ENCODE data around the gene TMEM43. TPM values are rescaled to one million over a fixed set of nuclear protein-coding genes. Genes with fewer than 3 reads are reported as not detected.
"Not testable (repeated sequence)": the region's sequence is repeated elsewhere in the genome, so short reads cannot be mapped to it uniquely, and the experiment has no call there.

The TMEM43 gene
- total RNA-seq: 42.7 and 42.9 TPM in 2 replicates
- long read RNA-seq, transcript TMEM43-201 (12 exons, 3,341 nt): major isoform, 151 of 182 reads
- long read RNA-seq, partial matches to known transcripts: 12 of 182 reads
- long read RNA-seq, other reads (novel, unspliced or antisense): 19 of 182 reads

- H3K4me3 Mint-ChIP-seq: peak within 1 kb of the TSS; percentile 99
- DNase-seq (ENCODE audit: low read depth, low spot score): peak; percentile 94
- peaks cover 37% of the 10 kb centered on the region for H3K4me1 Mint-ChIP-seq
- no peak for TF ChIP-seq CTCF (conservative IDR thresholded peaks at IDR 0.05)
- no peaks in the 10 kb centered on the region for H3K27me3 Mint-ChIP-seq (ENCODE audit: low read depth)
- H3K9me3 Mint-ChIP-seq: no peaks in the 10 kb centered on the region
- H3K36me3 Mint-ChIP-seq (ENCODE audit: low read depth): peaks cover 15% of the 10 kb centered on the region
- H3K27ac Mint-ChIP-seq (ENCODE audit: unreplicated experiment): peak within 1 kb of the TSS; percentile 99
Observed at GRCh38 chr3:14124615-14125192, at the start of gene TMEM43, which contains the start of gene CHCHD4. Gene TMEM43 (plus strand): TSS chr3:14125052. CDS start chr3:14125194, 142 bp downstream. Gene CHCHD4 (minus strand): TSS chr3:14124870. CDS start chr3:14124676, 194 bp downstream.

- H3K27ac Mint-ChIP-seq (ENCODE audit: unreplicated experiment); H3K9me3 Mint-ChIP-seq: not testable (repeated sequence)
Observed at GRCh38 chr3:14075233-14075632, 49.6 kb upstream of the TMEM43 start.

GRCh38 chr3:14077310-14077709, 47.5 kb upstream of the TMEM43 start:
- no peak for DNase-seq (ENCODE audit: low read depth, low spot score)
- no peak overlapping the region for H3K4me3 Mint-ChIP-seq
- no peaks in the 10 kb centered on the region for H3K36me3 Mint-ChIP-seq (ENCODE audit: low read depth)
- H3K4me1 Mint-ChIP-seq: no peaks in the 10 kb centered on the region
- H3K9me3 Mint-ChIP-seq: peaks cover 5% of the 10 kb centered on the region
- no peak overlapping the region for H3K27ac Mint-ChIP-seq (ENCODE audit: unreplicated experiment)
- TF ChIP-seq CTCF (conservative IDR thresholded peaks at IDR 0.05): no peak
- H3K27me3 Mint-ChIP-seq (ENCODE audit: low read depth): peaks cover 8% of the 10 kb centered on the region

More at GRCh38 chr3:14075233-14075632, 49.6 kb upstream of the TMEM43 start:
- not testable (repeated sequence) for H3K4me1 Mint-ChIP-seq; H3K36me3 Mint-ChIP-seq (ENCODE audit: low read depth); DNase-seq (ENCODE audit: low read depth, low spot score); H3K4me3 Mint-ChIP-seq
- peaks cover 12% of the 10 kb centered on the region for H3K27me3 Mint-ChIP-seq (ENCODE audit: low read depth)

- TF ChIP-seq CTCF (conservative IDR thresholded peaks at IDR 0.05): no peak
- no peak for DNase-seq (ENCODE audit: low read depth, low spot score)
- Mint-ChIP-seq H3K4me3 (no peak overlapping the region), H3K27ac (ENCODE audit: unreplicated experiment) (no peak overlapping the region), H3K36me3 (ENCODE audit: low read depth) (peaks cover 3% of the 10 kb centered on the region), H3K9me3 (peaks cover 6% of the 10 kb centered on the region), H3K27me3 (ENCODE audit: low read depth) (peaks cover 6% of the 10 kb centered on the region), H3K4me1 (no peaks in the 10 kb centered on the region)
Observed at GRCh38 chr3:14082108-14082657, 42.7 kb upstream of the TMEM43 start.

GRCh38 chr3:14087461-14087860, 37.4 kb upstream of the TMEM43 start:
- not testable (repeated sequence) for H3K27me3 Mint-ChIP-seq (ENCODE audit: low read depth); DNase-seq (ENCODE audit: low read depth, low spot score); H3K36me3 Mint-ChIP-seq (ENCODE audit: low read depth); H3K27ac Mint-ChIP-seq (ENCODE audit: unreplicated experiment); H3K4me3 Mint-ChIP-seq; H3K4me1 Mint-ChIP-seq
- peaks cover 11% of the 10 kb centered on the region for H3K9me3 Mint-ChIP-seq

- peaks cover 15% of the 10 kb centered on the region for H3K27me3 Mint-ChIP-seq (ENCODE audit: low read depth)
- H3K27ac Mint-ChIP-seq (ENCODE audit: unreplicated experiment): not testable (repeated sequence)
Observed at GRCh38 chr3:14091959-14092358, 32.9 kb upstream of the TMEM43 start.

GRCh38 chr3:14092464-14092863, 32.4 kb upstream of the TMEM43 start:
- TF ChIP-seq CTCF (conservative IDR thresholded peaks at IDR 0.05): no peak
- Mint-ChIP-seq H3K4me1 (no peaks in the 10 kb centered on the region), H3K36me3 (ENCODE audit: low read depth) (peaks cover under 1% of the 10 kb centered on the region), H3K27ac (ENCODE audit: unreplicated experiment) (no peak overlapping the region), H3K9me3 (peaks cover 6% of the 10 kb centered on the region), H3K27me3 (ENCODE audit: low read depth) (peaks cover 18% of the 10 kb centered on the region), H3K4me3 (no peak overlapping the region)
- DNase-seq (ENCODE audit: low read depth, low spot score): no peak

More at GRCh38 chr3:14091959-14092358, 32.9 kb upstream of the TMEM43 start:
- H3K36me3 Mint-ChIP-seq (ENCODE audit: low read depth); DNase-seq (ENCODE audit: low read depth, low spot score); H3K4me1 Mint-ChIP-seq; H3K4me3 Mint-ChIP-seq; H3K9me3 Mint-ChIP-seq: not testable (repeated sequence)

All from neural crest cell (in vitro differentiated cells).